Epidermal melanocyte (primary cell): Measurements from ENCODE around the gene ADI1.
A peak's percentile ranks its signal among the peaks of the same experiment; 100 is the strongest.
"Not testable (repeated sequence)": the region's sequence is repeated elsewhere in the genome, so short reads cannot be mapped to it uniquely, and the experiment has no call there.

Experiments
- DNase-seq: peaks from one replicate; pipeline ENCODE4 v3.0.0; 2011; ENCODE audit warnings: low spot score; ENCODE audit not compliant: insufficient read length

The ADI1 gene

DNA sequence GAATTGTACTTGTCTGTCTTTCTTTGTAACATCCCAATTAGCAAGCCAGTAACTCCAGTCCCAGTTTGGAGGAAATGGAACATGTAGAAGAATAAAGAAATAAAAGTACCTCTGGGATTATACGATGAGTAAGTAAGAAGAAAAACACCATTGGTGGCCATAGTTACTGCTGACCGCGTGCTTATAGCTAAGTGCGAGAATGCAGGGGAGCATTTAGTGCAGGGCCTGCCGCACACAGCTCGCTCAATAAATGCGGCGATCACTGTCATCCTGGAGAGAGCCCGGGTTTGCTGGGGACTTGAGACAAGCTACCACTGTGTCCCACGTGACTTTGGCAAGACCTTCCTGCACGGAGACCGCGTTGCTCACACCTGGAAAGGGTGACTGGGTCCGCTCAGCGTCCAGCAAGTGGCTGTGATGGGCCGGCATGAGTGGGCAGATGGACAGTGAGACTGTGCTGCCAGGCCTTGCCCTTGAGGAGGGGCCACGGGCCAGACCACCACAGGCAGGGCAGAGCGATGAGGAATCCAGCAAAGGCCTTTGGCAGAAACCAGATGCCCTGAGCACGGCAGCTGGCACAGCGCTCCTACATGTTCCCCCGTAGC is 54.8 kb downstream of the ADI1 start:
- DNase-seq = no peak

- DNase-seq = no peak
These were observed 55.4 kb downstream of the ADI1 start for GRCh38 chr2:3463944-3464343.

- no peak for DNase-seq
These were observed 56.0 kb downstream of the ADI1 start for GRCh38 chr2:3463186-3463835.

- no peak for DNase-seq
These were observed 56.7 kb downstream of the ADI1 start for GRCh38 chr2:3462493-3463104.

DNA sequence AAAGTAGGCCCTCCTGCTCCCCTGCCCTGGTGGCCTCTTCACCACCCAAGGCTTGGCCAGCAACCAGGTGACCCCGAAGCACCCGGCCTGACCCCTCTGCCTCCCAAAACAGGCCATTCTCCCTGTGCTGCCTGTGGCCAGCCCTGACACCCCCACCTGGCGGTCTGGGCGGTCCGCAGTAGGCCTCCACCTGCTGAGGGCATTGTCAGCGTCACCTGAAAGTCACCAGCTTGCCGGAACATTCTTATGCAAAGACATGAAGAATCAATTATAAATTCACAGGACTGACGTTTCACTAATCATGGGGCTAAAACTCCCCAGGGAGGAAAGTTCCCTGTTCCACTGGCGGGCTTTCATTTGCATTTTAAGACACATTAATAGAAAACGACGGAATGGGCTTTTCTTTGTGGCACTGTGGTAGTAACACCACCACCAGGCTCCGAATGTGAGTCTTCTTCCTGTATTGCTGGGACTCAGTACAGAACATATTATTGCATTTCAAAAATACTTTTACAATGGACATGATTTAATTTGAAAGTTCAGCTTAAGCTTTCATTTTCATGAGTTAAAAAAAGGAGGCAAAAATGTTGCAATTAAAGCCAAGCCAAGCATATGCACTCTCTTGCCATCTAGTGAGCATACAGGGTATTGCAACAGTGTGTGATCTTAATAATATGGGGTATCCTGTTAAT is 57.4 kb downstream of the ADI1 start:
- peak; percentile 72 for DNase-seq

GRCh38 chr2:3460831-3461800 is 58.2 kb downstream of the ADI1 start:
- DNase-seq = no peak

DNA sequence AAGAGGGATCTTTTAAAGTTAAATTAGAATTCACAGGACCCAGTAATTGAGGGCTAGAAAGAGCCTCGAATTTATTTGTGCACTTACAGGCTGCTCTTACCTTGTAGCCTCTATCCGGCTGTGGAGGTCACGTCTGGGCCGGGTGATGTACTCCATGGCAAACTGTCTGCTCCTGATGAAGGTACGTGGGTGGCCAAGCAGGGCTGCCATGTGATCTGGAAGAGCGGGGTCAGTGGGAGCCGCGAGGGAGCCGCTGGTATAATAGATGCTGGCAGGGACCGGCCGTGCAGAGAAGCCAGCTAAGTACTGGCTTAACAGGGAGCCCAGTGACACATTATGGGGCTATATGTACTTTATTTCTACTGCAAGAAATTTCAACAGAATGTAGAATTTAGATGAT is 59.2 kb downstream of the ADI1 start:
- no peak for DNase-seq

DNA sequence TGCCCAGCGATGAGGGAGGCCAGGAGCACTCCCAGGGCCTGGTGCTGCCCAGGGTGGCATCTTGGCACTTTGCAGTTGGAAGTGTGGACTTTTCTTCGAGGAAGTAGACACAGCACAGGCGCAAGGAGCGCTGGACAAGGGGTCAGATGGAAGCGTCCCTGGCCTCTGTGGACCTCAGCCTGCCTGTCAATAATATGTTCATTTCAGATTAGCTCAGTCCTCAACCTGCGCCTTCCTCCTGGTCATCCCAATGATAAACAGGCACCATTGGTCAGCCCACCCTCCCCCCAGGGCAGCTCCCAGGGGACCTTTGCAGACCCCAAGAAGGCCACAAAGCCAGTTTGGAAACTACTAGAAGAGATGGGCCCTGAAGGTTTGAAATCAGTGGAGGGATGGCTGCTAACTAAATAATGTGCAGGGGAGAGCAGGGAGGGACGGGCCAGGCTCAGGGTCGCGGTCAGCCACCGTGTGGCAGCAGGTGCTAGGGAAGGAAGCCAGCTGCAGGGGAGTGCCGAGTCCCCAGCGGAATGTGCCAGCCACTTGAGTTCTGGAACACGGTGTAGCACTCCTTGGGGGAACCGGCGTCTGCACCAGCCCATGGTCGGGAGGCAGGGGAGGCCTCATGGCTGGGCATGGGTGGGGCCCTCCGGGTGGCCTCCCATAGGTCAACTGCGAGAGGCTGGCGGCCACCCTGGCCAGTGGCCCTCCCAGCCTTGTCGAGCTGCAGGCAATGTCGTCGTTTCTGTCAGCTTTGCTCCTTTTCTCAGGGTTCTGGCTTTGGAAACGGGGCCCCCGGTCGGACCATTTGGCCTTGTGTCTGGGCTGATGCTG is 59.9 kb downstream of the ADI1 start:
- no peak for DNase-seq

DNA sequence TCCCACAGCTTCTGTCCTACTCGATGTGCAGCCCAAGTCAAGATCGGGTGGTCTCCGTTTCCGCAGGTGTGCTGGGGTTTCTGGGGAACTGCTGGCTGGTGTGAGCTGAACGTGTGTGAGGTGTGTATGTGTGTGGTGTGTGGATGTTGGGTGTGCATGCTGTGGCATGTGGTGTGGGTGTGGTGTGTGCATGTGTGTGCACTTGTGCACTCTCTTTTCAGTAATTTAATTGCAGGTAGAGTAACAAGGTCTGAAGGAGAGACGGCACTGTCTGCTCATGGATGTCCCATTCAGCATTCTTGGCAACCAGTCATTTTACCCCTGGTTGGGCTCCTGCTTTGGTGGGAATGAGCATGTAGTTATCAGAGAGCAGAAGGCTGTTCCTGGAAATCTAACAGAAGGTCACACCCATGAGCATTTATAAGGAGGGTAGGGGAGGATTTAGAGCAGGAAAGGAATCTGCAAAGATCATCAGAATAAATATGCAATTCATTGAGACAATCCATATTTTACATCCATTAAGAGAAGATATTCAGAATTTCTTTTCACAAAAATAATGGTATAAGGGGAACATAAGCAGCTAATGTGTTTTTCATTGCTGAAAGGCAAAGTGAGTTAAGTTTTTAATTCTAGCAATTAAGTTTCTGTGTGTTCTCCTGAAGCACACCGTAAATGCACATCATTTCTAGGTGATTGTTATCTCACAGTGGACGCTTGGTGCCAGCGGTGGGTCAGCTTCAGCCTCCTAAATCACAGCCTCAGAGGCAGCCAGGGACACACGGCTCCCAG is 60.7 kb downstream of the ADI1 start:
- no peak for DNase-seq

GRCh38 chr2:3457524-3458395 is 61.6 kb downstream of the ADI1 start:
- no peak for DNase-seq

GRCh38 chr2:3456125-3456524 is 63.2 kb downstream of the ADI1 start:
- no peak for DNase-seq

- DNase-seq = no peak
These were observed 64.5 kb downstream of the ADI1 start for GRCh38 chr2:3454802-3455201.

DNA sequence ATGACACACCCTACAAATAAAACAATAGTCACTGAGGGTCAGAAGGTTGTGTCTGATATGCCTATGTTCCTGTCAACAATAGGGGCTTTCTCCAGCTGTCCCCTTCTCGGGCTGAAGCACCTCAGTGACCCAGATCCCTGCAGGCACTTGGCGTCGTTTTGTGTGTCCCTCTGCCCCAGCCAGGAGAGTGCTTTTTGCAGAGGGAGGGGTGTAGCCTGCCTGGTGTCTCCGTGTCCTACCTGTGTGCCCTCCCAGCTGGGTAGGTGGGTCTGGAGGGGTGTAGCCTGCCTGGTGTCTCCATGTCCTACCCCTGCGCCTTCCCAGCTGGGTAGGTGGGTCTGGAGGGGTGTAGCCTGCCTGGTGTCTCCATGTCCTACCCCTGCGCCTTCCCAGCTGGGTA is 65.3 kb downstream of the ADI1 start:
- not testable (repeated sequence) for DNase-seq

DNA sequence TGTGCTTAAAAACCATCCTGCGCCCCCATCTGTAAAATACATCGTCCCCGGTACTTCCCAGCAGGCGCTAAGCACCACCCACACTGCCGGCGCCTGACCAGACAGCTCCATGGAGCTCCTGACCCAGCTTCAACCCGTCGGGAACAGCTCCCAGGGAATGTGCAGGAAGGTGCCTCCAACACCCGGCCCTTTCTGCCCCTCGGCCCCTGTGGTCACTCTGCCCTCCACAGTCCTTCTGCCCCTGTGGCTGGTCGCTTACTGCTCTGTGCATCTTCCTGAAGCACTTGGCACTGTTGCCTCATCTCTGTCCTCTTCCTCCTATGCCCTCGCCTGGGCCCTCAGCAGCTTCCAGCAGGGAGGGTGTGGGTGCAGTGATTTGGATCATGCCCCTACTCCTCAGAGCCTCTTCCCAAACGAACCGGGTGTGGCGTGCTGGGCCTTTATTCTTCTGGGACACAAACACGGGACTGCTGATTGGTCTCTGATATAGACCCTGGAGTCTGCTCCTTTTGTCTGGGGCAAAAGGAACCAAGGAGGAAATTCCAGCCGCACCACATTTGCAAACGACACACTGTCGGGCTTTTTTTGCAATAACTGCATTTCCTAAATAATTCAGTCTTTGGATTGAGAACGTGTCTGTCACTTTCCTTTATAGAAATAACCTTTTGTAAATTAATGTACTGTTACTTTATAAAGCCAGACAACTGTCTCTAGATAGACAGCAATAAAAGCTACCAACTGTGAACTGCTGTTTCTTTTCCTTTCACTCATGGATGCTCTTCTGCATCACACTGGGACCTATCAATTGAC is 65.9 kb downstream of the ADI1 start:
- no peak for DNase-seq

DNA sequence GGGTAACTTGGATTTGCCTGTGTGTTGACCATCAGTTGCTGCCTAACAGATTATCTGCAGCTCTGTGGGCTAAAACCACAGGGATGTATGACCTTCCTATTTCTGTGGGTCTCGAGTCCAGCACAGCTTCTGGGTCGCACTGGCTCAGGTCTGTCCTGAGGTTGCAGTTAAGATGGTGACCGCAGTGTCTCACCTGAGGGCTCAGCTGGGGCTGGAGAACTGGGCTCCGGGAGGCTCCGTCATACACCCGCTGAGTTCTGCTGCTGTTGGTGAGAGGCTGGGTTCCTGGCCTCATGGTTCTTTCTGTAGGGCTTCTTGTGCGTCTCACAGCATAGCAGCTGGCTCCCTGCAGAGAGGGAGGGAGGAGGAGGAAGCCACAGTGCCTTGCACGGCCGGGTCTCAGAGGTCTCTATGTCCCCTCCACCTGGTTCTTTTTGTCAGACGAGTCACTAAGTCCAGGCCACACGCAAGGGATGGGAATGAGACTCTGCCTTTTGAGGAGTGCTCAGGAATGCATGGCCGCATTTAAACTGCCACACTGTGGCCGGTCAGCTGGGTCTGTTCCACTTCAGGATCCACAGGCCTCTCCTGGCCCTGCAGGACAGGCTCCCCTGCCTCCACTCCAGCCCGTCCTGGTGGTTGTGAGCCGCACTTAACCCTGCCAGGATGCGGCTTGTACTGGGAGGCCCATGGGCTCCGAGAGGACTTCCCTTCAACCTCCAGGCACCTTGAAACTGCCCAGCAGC is 67.2 kb downstream of the ADI1 start:
- no peak for DNase-seq

DNA sequence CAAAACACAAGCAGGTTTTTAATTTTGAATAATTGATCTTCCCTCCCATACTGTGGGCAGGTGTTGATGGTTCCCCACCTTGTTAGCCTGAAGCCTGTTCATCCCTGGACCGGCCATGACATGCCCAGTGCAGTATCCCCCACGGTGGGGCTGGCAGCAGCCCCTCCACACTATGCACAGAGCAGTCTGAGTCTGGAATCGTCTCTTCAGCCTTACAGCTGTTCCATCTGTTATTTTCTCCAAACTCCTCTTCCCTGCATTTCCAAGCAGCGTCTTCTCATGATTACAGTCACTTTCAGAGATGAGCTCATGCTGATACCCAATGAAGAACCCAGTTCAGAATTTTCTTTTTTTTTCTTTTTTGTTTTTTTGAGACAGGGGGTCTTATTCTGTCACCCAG is 68.2 kb downstream of the ADI1 start:
- no peak for DNase-seq

GRCh38 chr2:3450385-3451010 is 68.8 kb downstream of the ADI1 start:
- DNase-seq = no peak
